GM23338 (cell line): ENCODE results near the gene TRDMT1. TPM values are rescaled to one million over a fixed set of nuclear protein-coding genes. Genes with fewer than 3 reads are reported as not detected.

ENCODE experiments used
- ATAC-seq: fragments of 200-7000 bp; cut with Tn5 transposase; 3 replicates; pipeline ENCODE4 v1.9.1; 2020
- DNase-seq: peaks from one replicate; pipeline ENCODE4 v3.0.0-alpha.2; 2015; ENCODE audit warnings: low spot score
- H2AFZ ChIP-seq: fragments of 200-600 bp; sonication (generic); 2 replicates; pipeline ENCODE4 v1.8.0; 2016; ENCODE audit warnings: antibody characterized with exemption, mild to moderate bottlenecking, moderate library complexity
- H3F3A ChIP-seq: fragments of 200-600 bp; sonication (generic); replicated peaks from 2 replicates; pipeline ENCODE4 v1.8.0; 2017; ENCODE audit warnings: antibody characterized with exemption, mixed run types, low read depth
- H3K27ac ChIP-seq: fragments of 200-600 bp; sonication (generic); 2 replicates; pipeline ENCODE4 v1.6.1; 2016; ENCODE audit warnings: low read depth
- H3K27me3 ChIP-seq: fragments of 200-600 bp; sonication (generic); 2 replicates; pipeline ENCODE4 v1.8.0; 2016; ENCODE audit warnings: mild to moderate bottlenecking, mixed run types, moderate library complexity; ENCODE audit not compliant: insufficient read depth
- H3K36me3 ChIP-seq: fragments of 200-600 bp; sonication (generic); 2 replicates; pipeline ENCODE4 v1.8.0; 2016; ENCODE audit warnings: mild to moderate bottlenecking; ENCODE audit not compliant: insufficient read depth
- H3K4me1 ChIP-seq: fragments of 200-600 bp; sonication (generic); 2 replicates; pipeline ENCODE4 v1.8.0; 2016; ENCODE audit warnings: mild to moderate bottlenecking, moderate library complexity; ENCODE audit not compliant: insufficient read depth
- H3K4me2 ChIP-seq: fragments of 200-600 bp; sonication (generic); 2 replicates; pipeline ENCODE4 v1.7.1; 2017; ENCODE audit warnings: mixed run types
- H3K4me3 ChIP-seq: fragments of 200-600 bp; sonication (generic); 2 replicates; pipeline ENCODE4 v1.6.1; 2016; ENCODE audit warnings: mixed run types
- H3K79me2 ChIP-seq: fragments of 200-600 bp; sonication (generic); replicated peaks from 2 replicates; pipeline ENCODE4 v1.8.0; 2017; ENCODE audit warnings: mild to moderate bottlenecking; ENCODE audit not compliant: insufficient read depth
- H3K9me2 ChIP-seq: fragments of 200-600 bp; sonication (generic); 2 replicates; pipeline ENCODE4 v1.8.0; 2017; ENCODE audit not compliant: insufficient read depth
- H4K20me1 ChIP-seq: fragments of 200-600 bp; sonication (generic); replicated peaks from 2 replicates; pipeline ENCODE4 v1.8.0; 2017; ENCODE audit warnings: mild to moderate bottlenecking; ENCODE audit not compliant: insufficient read depth
- H3K27ac Mint-ChIP-seq: 2 replicates; pipeline ENCODE4 v1.8.0; 2020; ENCODE audit warnings: inconsistent platforms, mild to moderate bottlenecking, moderate library complexity, mixed read lengths
- H3K27me3 Mint-ChIP-seq: 3 replicates; pipeline ENCODE4 v1.8.0; 2022; ENCODE audit warnings: low read depth, mild to moderate bottlenecking, moderate library complexity, mixed read lengths, inconsistent platforms; ENCODE audit not compliant: insufficient read depth, poor library complexity
- H3K36me3 Mint-ChIP-seq: 3 replicates; pipeline ENCODE4 v1.8.0; 2021; ENCODE audit warnings: low read depth, mild to moderate bottlenecking, inconsistent platforms, moderate library complexity, mixed read lengths
- H3K4me1 Mint-ChIP-seq: 3 replicates; pipeline ENCODE4 v1.8.0; 2020; ENCODE audit warnings: mild to moderate bottlenecking, inconsistent platforms, mixed read lengths
- H3K4me3 Mint-ChIP-seq: 3 replicates; pipeline ENCODE4 v1.8.0; 2021; ENCODE audit warnings: moderate library complexity, mild to moderate bottlenecking, inconsistent platforms, mixed read lengths
- H3K9me3 Mint-ChIP-seq: 3 replicates; pipeline ENCODE4 v1.8.0; 2020; ENCODE audit warnings: moderate library complexity, mild to moderate bottlenecking, inconsistent platforms, mixed read lengths
- CREB1 ChIP-seq: fragments of 250-450 bp; sonication (Bioruptor Pico); IDR thresholded peaks from 2 replicates; pipeline ENCODE4 v1.5.0; 2020; ENCODE audit warnings: low read depth, mild to moderate bottlenecking, moderate library complexity
- CTCF ChIP-seq, 2 experiments: fragments of 200-600 bp in 1 of 2; sonication (generic) in 1 of 2; conservative IDR thresholded peaks; 2 replicates each; pipeline versions ENCODE4 v1.5.1 to v1.6.1; 2016 to 2017; ENCODE audit warnings: antibody characterized with exemption in 2 of 2, low read depth in 2 of 2, mild to moderate bottlenecking in 2 of 2, moderate library complexity in 1 of 2
- EZH2 ChIP-seq: fragments of 200-600 bp; sonication (generic); IDR thresholded peaks from one replicate; pipeline ENCODE4 v1.8.0; 2017; ENCODE audit warnings: antibody characterized with exemption, mild to moderate bottlenecking, low read depth; ENCODE audit not compliant: unreplicated experiment
- EZH2phosphoT487 ChIP-seq: fragments of 200-600 bp; sonication (generic); IDR thresholded peaks from one replicate; pipeline ENCODE4 v1.8.1; 2018; ENCODE audit warnings: antibody characterized with exemption; ENCODE audit not compliant: unreplicated experiment
- NANOG ChIP-seq: IDR thresholded peaks from 2 replicates; pipeline ENCODE4 v1.6.1; 2016; ENCODE audit warnings: antibody characterized with exemption, borderline replicate concordance
- POLR2AphosphoS5 ChIP-seq: IDR thresholded peaks from 2 replicates; pipeline ENCODE4 v1.6.1; 2016; ENCODE audit warnings: antibody characterized with exemption, low read depth
- REST ChIP-seq: IDR thresholded peaks from one replicate; pipeline ENCODE4 v1.6.1; 2018; ENCODE audit warnings: antibody characterized with exemption; ENCODE audit not compliant: unreplicated experiment
- STAT1 ChIP-seq: IDR thresholded peaks from one replicate; pipeline ENCODE4 v1.6.1; 2016; ENCODE audit warnings: antibody characterized with exemption; ENCODE audit not compliant: unreplicated experiment
- ZNF114 ChIP-seq: fragments of 250-450 bp; sonication (Bioruptor Pico); IDR thresholded peaks from 2 replicates; pipeline ENCODE4 v1.5.0; 2020; ENCODE audit warnings: mild to moderate bottlenecking, moderate library complexity
- ZNF331 ChIP-seq: fragments of 250-450 bp; sonication (Bioruptor Pico); IDR thresholded peaks from 2 replicates; pipeline ENCODE4 v1.5.0; 2020; ENCODE audit warnings: low read depth, mild to moderate bottlenecking, moderate library complexity
- polyA plus RNA-seq: library from polyadenylated mRNA; unstranded; fragments of >200 nt; fragmentation: Nextera tagmentation; extraction: Ambion mirVana; gene quantifications from 2 replicates; pipeline ENCODE4 v1.2.1, GENCODE V29; 2016
- total RNA-seq: library from RNA; depleted of rRNA; stranded (reverse); fragments of >200 nt; shearing (Covaris generic); gene quantifications from 2 replicates; pipeline ENCODE4 v1.2.3, GENCODE V29; 2014
- TF ChIP-seq, protein P1 (sequence below): IDR thresholded peaks from 2 replicates; pipeline ENCODE4 v1.6.1; 2016; ENCODE audit warnings: antibody characterized with exemption

TRDMT1 gene
- total and polyA plus RNA-seq, 2 experiments from 2014 or later, result 16.0 to 37.7 TPM

DNA sequence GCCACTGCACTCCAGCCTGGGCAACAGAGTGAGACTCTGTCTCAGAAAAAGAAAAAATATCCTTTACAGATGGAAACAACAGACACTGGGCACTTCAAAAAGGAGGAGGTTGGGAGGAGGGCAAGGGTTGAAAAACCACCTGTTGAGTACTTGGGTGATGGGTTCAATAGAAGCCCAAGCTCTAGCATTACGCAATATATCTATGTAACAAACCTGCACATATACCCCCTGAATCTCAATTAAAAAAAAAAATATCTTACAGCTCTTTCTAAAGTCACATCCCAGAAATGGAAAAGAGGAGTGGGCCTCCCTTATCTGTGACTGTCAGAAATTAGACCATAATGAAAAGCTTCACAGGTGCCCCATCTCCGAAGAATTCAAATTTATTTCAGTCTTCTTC is 38.6 kb upstream of the TRDMT1 start (continued):
- TF ChIP-seq REST (no peak), ZNF114 (no peak), NANOG (no peak)

DNA sequence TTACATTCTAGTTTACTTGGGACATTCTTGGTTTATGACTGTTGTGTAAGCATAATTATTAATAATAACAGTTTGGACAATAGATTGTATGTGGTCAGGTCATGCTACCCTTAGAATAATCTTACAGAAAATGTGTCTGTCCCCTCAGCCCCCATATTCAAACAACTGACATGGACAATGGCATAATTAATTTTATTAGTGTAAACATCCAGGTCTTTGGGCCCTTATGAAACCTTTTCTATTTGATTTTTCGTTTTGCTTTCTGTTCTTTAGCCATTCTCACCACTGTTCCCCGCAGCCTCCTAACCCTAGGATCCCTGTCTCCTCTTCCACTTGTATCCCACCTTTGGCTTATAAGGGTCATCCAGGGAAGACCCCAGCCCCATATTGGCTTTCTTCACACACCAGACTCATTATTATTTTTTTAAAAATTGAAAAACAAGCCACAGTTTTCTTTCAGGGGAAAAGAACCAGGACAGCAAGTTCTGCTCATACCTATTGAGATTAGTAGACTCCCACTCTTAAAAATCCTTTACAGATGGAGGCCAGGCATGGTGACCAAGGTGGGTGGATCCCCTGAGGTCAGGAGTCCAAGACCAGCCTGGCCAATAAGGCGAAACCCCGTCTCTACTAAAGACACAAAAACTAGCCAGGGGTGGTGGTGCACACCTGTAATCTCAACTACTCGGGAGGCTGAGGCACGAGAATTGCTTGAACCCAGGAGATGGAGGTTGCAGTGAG is 38.0 kb upstream of the TRDMT1 start:
- peaks cover 22% of the 10 kb centered on the region; the same call in 1 of the 2 replicates for H3K36me3 ChIP-seq
- no peak overlapping the region for H3K27ac Mint-ChIP-seq
- H3K27me3 ChIP-seq, result no peaks in the 10 kb centered on the region
- no peaks in the 10 kb centered on the region for H3K4me1 ChIP-seq
- DNase-seq (no peak), ATAC-seq (no peak)
- H3K4me3 ChIP-seq, result no peak overlapping the region
- H3K4me3 Mint-ChIP-seq, result no peak overlapping the region
- H3K4me1 Mint-ChIP-seq, result no peaks in the 10 kb centered on the region
- H3K9me2 ChIP-seq, result no peaks in the 10 kb centered on the region
- no peaks in the 10 kb centered on the region for H3F3A ChIP-seq
- no peak overlapping the region for H3K27ac ChIP-seq
- H3K9me3 Mint-ChIP-seq, result no peaks in the 10 kb centered on the region
- peaks cover 16% of the 10 kb centered on the region for H3K36me3 Mint-ChIP-seq
- H2AFZ ChIP-seq, result no peak overlapping the region
- peaks cover 5% of the 10 kb centered on the region for H3K27me3 Mint-ChIP-seq
- H3K4me2 ChIP-seq, result no peak overlapping the region
- no peaks in the 10 kb centered on the region for H4K20me1 ChIP-seq
- H3K79me2 ChIP-seq, result no peaks in the 10 kb centered on the region
- TF ChIP-seq EZH2 (no peak), NANOG (no peak), ZNF331 (no peak), STAT1 (no peak), POLR2AphosphoS5 (no peak), CTCF (conservative IDR thresholded peaks at IDR 0.05; ENCODE audit: low read depth in 2 of 2) (no peak), CREB1 (CRISPR knock-in tag) (no peak), REST (no peak), EZH2phosphoT487 (no peak)
- TF ChIP-seq, protein P1, sequence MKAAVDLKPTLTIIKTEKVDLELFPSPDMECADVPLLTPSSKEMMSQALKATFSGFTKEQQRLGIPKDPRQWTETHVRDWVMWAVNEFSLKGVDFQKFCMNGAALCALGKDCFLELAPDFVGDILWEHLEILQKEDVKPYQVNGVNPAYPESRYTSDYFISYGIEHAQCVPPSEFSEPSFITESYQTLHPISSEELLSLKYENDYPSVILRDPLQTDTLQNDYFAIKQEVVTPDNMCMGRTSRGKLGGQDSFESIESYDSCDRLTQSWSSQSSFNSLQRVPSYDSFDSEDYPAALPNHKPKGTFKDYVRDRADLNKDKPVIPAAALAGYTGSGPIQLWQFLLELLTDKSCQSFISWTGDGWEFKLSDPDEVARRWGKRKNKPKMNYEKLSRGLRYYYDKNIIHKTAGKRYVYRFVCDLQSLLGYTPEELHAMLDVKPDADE, result no peak
